Measurements from ENCODE around the gene GPR137.

The GPR137 gene

DNA sequence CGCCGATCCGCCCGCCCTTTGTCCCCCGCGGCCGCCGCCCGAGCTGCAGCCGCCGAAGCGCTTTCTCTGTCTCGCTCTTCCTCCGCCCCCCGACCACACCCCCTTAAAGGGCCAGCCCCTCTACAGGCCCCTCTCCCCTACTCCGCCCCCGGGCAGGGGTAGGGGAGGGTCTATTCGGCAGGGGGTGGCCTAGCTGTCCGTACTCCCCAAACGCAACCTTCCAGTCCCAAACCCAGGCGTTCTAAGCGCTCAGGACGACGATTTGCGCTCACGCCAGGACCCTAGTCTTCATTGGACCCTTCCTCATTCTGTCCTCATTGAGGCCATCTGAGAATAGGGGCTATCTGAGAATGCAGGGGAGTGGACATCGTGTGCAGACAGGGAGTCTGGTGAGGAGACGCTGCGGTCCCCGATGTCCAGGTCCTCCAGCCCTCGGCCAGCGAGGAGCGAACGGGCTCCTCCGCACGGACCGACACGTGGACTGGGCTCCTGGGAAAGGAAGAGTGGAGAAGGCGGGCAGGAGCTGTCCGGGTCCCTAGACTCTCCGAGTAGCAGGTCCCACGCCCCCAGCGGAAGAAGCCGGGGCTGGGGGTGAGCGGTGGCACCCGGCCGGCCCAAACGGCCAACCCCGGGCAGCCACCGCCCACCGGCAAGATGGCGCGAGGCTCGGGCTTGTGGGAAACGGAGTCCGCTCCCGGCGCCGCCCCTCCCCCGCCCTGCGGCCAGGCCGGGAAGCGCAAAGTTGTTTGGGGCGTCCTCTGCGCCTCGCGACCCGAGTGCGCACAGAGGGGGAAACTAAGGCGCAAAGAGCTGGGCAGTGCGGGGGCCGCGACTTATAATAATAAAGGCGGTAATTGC, 38.5 kb upstream of the GPR137 start, which contains the start of gene PPP1R14B:
Gene PPP1R14B (minus strand): TSS at position 73 of the 858 bp plus-strand sequence. CDS start 270 bp downstream, outside the sequence.
- TF ChIP-seq POLR2AphosphoS5 (IDR thresholded peaks at IDR 0.05; ENCODE audit: low read depth, low read length) (no peak; the same call in 1 of the 2 replicates), FOXP2 (optimal IDR thresholded peaks at IDR 0.05; ENCODE audit: borderline replicate concordance, extremely low read depth, extremely low read length, insufficient read depth) (no peak), SIN3A (IDR thresholded peaks at IDR 0.05; ENCODE audit: borderline replicate concordance, insufficient read depth, low read length) (peak; percentile 31; the same call in 1 of the 2 replicates)
- TF ChIP-seq, protein P1, sequence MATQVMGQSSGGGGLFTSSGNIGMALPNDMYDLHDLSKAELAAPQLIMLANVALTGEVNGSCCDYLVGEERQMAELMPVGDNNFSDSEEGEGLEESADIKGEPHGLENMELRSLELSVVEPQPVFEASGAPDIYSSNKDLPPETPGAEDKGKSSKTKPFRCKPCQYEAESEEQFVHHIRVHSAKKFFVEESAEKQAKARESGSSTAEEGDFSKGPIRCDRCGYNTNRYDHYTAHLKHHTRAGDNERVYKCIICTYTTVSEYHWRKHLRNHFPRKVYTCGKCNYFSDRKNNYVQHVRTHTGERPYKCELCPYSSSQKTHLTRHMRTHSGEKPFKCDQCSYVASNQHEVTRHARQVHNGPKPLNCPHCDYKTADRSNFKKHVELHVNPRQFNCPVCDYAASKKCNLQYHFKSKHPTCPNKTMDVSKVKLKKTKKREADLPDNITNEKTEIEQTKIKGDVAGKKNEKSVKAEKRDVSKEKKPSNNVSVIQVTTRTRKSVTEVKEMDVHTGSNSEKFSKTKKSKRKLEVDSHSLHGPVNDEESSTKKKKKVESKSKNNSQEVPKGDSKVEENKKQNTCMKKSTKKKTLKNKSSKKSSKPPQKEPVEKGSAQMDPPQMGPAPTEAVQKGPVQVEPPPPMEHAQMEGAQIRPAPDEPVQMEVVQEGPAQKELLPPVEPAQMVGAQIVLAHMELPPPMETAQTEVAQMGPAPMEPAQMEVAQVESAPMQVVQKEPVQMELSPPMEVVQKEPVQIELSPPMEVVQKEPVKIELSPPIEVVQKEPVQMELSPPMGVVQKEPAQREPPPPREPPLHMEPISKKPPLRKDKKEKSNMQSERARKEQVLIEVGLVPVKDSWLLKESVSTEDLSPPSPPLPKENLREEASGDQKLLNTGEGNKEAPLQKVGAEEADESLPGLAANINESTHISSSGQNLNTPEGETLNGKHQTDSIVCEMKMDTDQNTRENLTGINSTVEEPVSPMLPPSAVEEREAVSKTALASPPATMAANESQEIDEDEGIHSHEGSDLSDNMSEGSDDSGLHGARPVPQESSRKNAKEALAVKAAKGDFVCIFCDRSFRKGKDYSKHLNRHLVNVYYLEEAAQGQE (IDR thresholded peaks at IDR 0.05; ENCODE audit: insufficient read depth in 1 of 2, low read depth in 2 of 2, low read length in 2 of 2), result no peak

DNA sequence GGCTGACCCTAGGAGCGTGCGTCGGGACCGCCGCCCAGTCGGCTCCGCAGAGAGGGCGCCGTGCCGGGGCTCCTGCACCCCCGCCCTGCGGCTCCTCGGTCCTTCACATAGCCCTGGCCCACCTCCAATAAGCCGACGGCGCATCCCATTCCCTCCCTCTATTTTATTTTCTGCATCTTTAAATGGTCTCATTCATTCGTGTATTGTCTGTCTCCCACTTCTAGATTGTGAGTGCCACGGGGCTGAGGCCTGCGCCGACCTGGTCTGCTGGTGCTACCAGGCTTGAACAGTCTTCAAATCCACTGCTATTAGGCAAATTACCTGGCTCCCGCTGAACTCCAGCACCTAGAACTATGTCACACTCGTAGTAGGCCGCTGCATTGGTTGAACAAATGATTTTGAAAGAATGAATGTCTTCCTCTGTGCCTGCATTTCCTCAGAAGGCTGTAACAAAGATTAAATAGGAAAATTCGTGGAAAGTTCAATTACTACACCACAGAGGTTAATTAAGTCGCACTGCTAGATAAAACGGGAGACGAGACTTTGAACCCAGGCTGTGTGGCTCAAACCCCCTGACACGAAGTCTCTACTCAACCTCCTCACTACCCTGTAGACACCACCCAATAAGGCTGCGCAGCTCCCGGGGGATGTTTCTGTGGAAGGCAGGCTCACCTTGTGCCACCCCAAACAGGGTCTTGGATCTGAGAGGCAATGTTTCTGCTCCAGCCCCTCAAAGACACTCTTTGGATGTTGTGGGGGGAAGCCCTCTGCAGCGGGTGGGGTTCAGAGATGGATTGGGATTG, 37.7 kb upstream of the GPR137 start:
- TF ChIP-seq TAF1 (IDR thresholded peaks at IDR 0.05; ENCODE audit: borderline replicate concordance, insufficient read depth, low read length) (no peak), POLR2AphosphoS5 (IDR thresholded peaks at IDR 0.05; ENCODE audit: low read depth, low read length) (no peak), SIN3A (IDR thresholded peaks at IDR 0.05; ENCODE audit: borderline replicate concordance, insufficient read depth, low read length) (no peak), FOXP2 (optimal IDR thresholded peaks at IDR 0.05; ENCODE audit: borderline replicate concordance, extremely low read depth, extremely low read length, insufficient read depth) (no peak)
- TF ChIP-seq, protein P1 (IDR thresholded peaks at IDR 0.05; ENCODE audit: insufficient read depth in 1 of 2, low read depth in 2 of 2, low read length in 2 of 2), result no peak

DNA sequence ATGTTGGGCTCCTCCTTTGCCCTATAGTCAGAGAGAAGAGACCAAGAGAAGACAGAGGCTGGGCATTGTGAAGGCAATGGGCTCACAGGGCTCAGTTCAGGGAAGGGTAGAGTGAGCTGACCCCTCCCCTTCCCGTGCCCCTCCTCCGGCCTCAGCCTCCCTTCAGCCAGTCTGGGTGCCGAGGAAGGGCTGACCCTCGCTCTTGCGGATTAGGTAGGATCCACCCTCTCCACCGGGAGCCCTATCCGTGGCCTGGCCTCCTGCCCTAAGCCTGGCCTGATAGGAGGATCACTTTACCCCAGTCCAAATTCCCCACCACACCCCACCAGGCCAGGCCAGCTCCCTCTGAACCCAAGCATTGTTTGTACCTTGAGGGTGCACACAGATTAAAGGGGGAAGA, 37.1 kb upstream of the GPR137 start:
- TF ChIP-seq, protein P1 (IDR thresholded peaks at IDR 0.05; ENCODE audit: insufficient read depth in 1 of 2, low read depth in 2 of 2, low read length in 2 of 2), result no peak
- TF ChIP-seq SIN3A (IDR thresholded peaks at IDR 0.05; ENCODE audit: borderline replicate concordance, insufficient read depth, low read length) (no peak), TAF1 (IDR thresholded peaks at IDR 0.05; ENCODE audit: borderline replicate concordance, insufficient read depth, low read length) (no peak), POLR2AphosphoS5 (IDR thresholded peaks at IDR 0.05; ENCODE audit: low read depth, low read length) (no peak), FOXP2 (optimal IDR thresholded peaks at IDR 0.05; ENCODE audit: borderline replicate concordance, extremely low read depth, extremely low read length, insufficient read depth) (no peak)

DNA sequence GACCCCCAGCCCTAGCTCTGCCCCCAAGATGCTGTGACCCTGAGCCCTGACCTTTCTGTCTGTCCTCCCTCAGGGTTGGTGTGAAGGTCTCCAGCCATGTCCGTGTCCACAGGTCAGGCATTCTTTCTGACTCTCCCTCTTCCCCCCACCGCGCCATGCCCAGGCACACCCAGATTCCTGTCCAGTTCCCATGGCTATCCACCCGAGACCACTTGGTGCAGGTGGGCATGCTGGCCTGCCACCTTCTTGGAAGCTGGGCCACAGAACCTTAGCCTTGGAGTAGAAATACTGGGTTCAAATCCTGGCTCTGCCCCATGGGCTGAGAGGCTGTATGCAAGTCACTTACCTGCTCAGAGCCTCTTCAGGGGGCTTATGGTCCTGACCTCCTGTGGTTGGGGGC, 36.6 kb upstream of the GPR137 start:
- TF ChIP-seq, protein P1 (IDR thresholded peaks at IDR 0.05; ENCODE audit: insufficient read depth in 1 of 2, low read depth in 2 of 2, low read length in 2 of 2), result no peak
- TF ChIP-seq SIN3A (IDR thresholded peaks at IDR 0.05; ENCODE audit: borderline replicate concordance, insufficient read depth, low read length) (no peak), FOXP2 (optimal IDR thresholded peaks at IDR 0.05; ENCODE audit: borderline replicate concordance, extremely low read depth, extremely low read length, insufficient read depth) (no peak), TAF1 (IDR thresholded peaks at IDR 0.05; ENCODE audit: borderline replicate concordance, insufficient read depth, low read length) (no peak), POLR2AphosphoS5 (IDR thresholded peaks at IDR 0.05; ENCODE audit: low read depth, low read length) (no peak)
